HepG2 (cell line): ENCODE measurements around the gene CHN2. TPM values are rescaled to one million over a fixed set of nuclear protein-coding genes. Genes with fewer than 3 reads are reported as not detected.

Experiments used
- ATAD3A ChIP-seq: sonication (generic); formaldehyde crosslinking; IDR thresholded peaks from 2 replicates; pipeline ENCODE4 v1.4.0; 2020; ENCODE audit warnings: missing genetic modification reagents
- ATF1 ChIP-seq: IDR thresholded peaks from 2 replicates; pipeline ENCODE4 v1.6.1; 2016; ENCODE audit warnings: mild to moderate bottlenecking, control low read depth
- FOXO4 ChIP-seq: sonication (generic); formaldehyde crosslinking; conservative IDR thresholded peaks from 2 replicates; pipeline ENCODE4 v1.8.1; 2023; ENCODE audit warnings: missing genetic modification reagents
- GATAD1 ChIP-seq: IDR thresholded peaks from 2 replicates; pipeline ENCODE4 v1.6.1; 2016; ENCODE audit warnings: missing genetic modification reagents, missing compliant biosample characterization
- MLX ChIP-seq: IDR thresholded peaks from 2 replicates; pipeline ENCODE4 v1.6.1; 2016
- MZF1 ChIP-seq: sonication (generic); formaldehyde crosslinking; IDR thresholded peaks from 2 replicates; pipeline ENCODE4 v1.8.1; 2023; ENCODE audit warnings: mild to moderate bottlenecking, missing genetic modification reagents, borderline replicate concordance
- SATB2 ChIP-seq: sonication (generic); formaldehyde crosslinking; IDR thresholded peaks from 2 replicates; pipeline ENCODE4 v1.5.0; 2020; ENCODE audit warnings: missing genetic modification reagents
- SPEN ChIP-seq: sonication (generic); formaldehyde crosslinking; IDR thresholded peaks from 2 replicates; pipeline ENCODE4 v1.5.1; 2020; ENCODE audit warnings: low read depth, mild to moderate bottlenecking, missing genetic modification reagents
- ZFP82 ChIP-seq: sonication (generic); formaldehyde crosslinking; IDR thresholded peaks from 2 replicates; pipeline ENCODE4 v1.5.1; 2020; ENCODE audit warnings: mild to moderate bottlenecking, missing genetic modification reagents, borderline replicate concordance
- ZFP90 ChIP-seq: sonication (generic); formaldehyde crosslinking; IDR thresholded peaks from 2 replicates; pipeline ENCODE4 v1.8.0; 2022; ENCODE audit warnings: missing genetic modification reagents, mild to moderate bottlenecking, inconsistent platforms, borderline replicate concordance
- ZMYM2 ChIP-seq: sonication (generic); formaldehyde crosslinking; IDR thresholded peaks from 2 replicates; pipeline ENCODE4 v1.8.0; 2022; ENCODE audit warnings: mild to moderate bottlenecking, missing genetic modification reagents
- ZNF224 ChIP-seq: sonication (generic); formaldehyde crosslinking; IDR thresholded peaks from 2 replicates; pipeline ENCODE4 v1.5.0; 2020; ENCODE audit warnings: mild to moderate bottlenecking, missing genetic modification reagents
- ZNF234 ChIP-seq: sonication (generic); formaldehyde crosslinking; conservative IDR thresholded peaks from 2 replicates; pipeline ENCODE4 v1.5.1; 2020; ENCODE audit warnings: mild to moderate bottlenecking, missing genetic modification reagents
- ZNF317 ChIP-seq: sonication (generic); formaldehyde crosslinking; IDR thresholded peaks from 2 replicates; pipeline ENCODE4 v1.5.0; 2020; ENCODE audit warnings: mild to moderate bottlenecking, missing genetic modification reagents
- ZNF414 ChIP-seq: sonication (generic); formaldehyde crosslinking; IDR thresholded peaks from 2 replicates; pipeline ENCODE4 v1.5.0; 2020; ENCODE audit warnings: missing genetic modification reagents
- ZNF781 ChIP-seq: sonication (generic); formaldehyde crosslinking; IDR thresholded peaks from 2 replicates; pipeline ENCODE4 v1.5.1; 2020; ENCODE audit warnings: borderline replicate concordance, mild to moderate bottlenecking, missing genetic modification reagents; ENCODE audit errors: not compliant biosample characterization
- polyA plus RNA-seq, 8 experiments: library from polyadenylated mRNA; depleted of rRNA in 3 of 8; stranded (reverse) in 7 of 8; unstranded in 1 of 8; fragments of >200 nt; fragmentation: Illumina TruSeq in 4 of 8; extraction: Trizol in 4 of 8; gene quantifications; 2 replicates each; pipeline versions ENCODE4 v1.2.1 to v1.2.3, GENCODE V29; 2011 to 2016; ENCODE audit warnings: low read depth in 4 of 8, missing spikeins in 1 of 8, mixed read lengths in 1 of 8; ENCODE audit not compliant: insufficient read depth in 1 of 8
- total RNA-seq, 5 experiments: library from RNA; depleted of rRNA; stranded (reverse); fragments of >200 nt; fragmentation: Illumina TruSeq; extraction: Trizol; gene quantifications; 2 replicates each; pipeline ENCODE4 v1.2.3, GENCODE V29; 2016; ENCODE audit warnings: low read depth in 1 of 5
- TF ChIP-seq, protein P1 (sequence below): sonication (generic); formaldehyde crosslinking; IDR thresholded peaks from 2 replicates; pipeline ENCODE4 v1.5.0; 2020; ENCODE audit warnings: mild to moderate bottlenecking, low read depth, missing genetic modification reagents, borderline replicate concordance
- TF ChIP-seq, protein P2 (sequence below): sonication (generic); formaldehyde crosslinking; IDR thresholded peaks from 2 replicates; pipeline ENCODE4 v1.4.0; 2020; ENCODE audit warnings: missing genetic modification reagents
- TF ChIP-seq, protein P3 (sequence below): sonication (generic); formaldehyde crosslinking; IDR thresholded peaks from 2 replicates; pipeline ENCODE4 v1.8.0; 2022; ENCODE audit warnings: missing genetic modification reagents, low read depth, mild to moderate bottlenecking, borderline replicate concordance

The CHN2 gene
- total and polyA plus RNA-seq, 2 of the 13 experiments (the other 11 are each of a cell fraction or from before 2014, with no cell fraction given): 23.5 to 30.5 TPM

DNA sequence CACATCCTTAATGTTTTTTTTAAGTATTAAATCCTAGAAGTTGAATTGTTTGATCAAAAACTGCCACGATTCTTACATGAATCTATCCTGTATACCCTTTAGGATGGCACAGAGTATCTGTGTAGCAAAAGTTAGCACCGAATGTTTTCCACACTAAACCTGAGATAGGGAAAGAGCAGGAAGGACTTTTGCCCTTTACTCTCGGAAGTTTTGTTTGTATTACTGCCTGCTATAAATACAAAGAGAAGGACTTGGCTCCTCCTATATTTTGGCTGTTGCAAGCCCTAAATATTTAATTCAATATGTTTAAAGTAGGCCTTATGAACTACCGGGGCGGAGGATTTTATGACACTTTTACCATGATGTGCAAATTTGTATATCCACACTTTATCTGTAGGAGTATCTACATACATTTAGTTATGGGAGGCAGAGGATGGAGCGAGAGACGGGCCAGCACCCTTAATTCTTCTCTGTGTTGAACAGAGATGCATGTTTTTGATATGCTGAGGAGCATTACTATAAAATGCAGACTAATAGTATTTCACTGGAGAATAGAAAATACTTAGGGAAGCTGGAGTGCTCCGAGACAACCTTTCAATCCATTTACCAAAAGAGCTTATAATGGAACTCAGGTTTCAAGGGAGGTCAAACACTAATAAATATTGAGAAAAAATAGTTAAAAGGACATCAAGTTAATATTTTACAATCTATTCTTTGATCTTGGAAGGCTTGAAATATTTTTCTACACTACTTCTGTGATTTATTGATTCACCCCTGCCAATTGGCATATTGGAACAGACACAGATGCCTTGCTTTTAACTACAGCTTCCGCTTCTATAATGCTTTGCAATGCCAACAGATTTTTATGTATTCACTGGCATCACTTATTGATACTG, 97.4 kb downstream of the CHN2 start (continued):
- no peak for TF ChIP-seq ZFP82 (CRISPR knock-in tag)
- no peak for TF ChIP-seq ZNF781 (CRISPR knock-in tag)
- no peak for TF ChIP-seq GATAD1
- no peak for TF ChIP-seq ZMYM2
- TF ChIP-seq, protein P1, sequence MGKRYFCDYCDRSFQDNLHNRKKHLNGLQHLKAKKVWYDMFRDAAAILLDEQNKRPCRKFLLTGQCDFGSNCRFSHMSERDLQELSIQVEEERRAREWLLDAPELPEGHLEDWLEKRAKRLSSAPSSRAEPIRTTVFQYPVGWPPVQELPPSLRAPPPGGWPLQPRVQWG (CRISPR knock-in tag): no peak
- no peak for TF ChIP-seq MLX
- TF ChIP-seq FOXO4 (CRISPR knock-in tag): no peak
- no peak for TF ChIP-seq ZNF414 (CRISPR knock-in tag)
- TF ChIP-seq SATB2 (CRISPR knock-in tag): peak; percentile 21; the same call in 1 of the 2 replicates
- no peak for TF ChIP-seq ZFP90 (CRISPR knock-in tag)
- no peak for TF ChIP-seq ZNF224 (CRISPR knock-in tag)
- TF ChIP-seq ATF1 (CRISPR knock-in tag): peak; percentile 43
- TF ChIP-seq, protein P2, sequence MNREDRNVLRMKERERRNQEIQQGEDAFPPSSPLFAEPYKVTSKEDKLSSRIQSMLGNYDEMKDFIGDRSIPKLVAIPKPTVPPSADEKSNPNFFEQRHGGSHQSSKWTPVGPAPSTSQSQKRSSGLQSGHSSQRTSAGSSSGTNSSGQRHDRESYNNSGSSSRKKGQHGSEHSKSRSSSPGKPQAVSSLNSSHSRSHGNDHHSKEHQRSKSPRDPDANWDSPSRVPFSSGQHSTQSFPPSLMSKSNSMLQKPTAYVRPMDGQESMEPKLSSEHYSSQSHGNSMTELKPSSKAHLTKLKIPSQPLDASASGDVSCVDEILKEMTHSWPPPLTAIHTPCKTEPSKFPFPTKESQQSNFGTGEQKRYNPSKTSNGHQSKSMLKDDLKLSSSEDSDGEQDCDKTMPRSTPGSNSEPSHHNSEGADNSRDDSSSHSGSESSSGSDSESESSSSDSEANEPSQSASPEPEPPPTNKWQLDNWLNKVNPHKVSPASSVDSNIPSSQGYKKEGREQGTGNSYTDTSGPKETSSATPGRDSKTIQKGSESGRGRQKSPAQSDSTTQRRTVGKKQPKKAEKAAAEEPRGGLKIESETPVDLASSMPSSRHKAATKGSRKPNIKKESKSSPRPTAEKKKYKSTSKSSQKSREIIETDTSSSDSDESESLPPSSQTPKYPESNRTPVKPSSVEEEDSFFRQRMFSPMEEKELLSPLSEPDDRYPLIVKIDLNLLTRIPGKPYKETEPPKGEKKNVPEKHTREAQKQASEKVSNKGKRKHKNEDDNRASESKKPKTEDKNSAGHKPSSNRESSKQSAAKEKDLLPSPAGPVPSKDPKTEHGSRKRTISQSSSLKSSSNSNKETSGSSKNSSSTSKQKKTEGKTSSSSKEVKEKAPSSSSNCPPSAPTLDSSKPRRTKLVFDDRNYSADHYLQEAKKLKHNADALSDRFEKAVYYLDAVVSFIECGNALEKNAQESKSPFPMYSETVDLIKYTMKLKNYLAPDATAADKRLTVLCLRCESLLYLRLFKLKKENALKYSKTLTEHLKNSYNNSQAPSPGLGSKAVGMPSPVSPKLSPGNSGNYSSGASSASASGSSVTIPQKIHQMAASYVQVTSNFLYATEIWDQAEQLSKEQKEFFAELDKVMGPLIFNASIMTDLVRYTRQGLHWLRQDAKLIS (CRISPR knock-in tag): no peak
- no peak for TF ChIP-seq SPEN (CRISPR knock-in tag)
- no peak for TF ChIP-seq MZF1
- TF ChIP-seq ATAD3A (CRISPR knock-in tag): no peak
- TF ChIP-seq, protein P3, sequence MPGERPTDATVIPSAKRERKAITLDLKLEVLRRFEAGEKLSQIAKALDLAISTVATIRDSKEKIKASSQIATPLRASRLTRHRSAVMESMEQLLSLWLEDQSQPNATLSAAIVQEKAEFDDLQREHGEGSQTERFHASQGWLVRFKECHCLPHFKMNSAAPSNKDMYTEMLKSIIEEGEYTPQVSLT (CRISPR knock-in tag): no peak
- TF ChIP-seq ZNF234 (CRISPR knock-in tag): no peak
- peak; percentile 15; the same call in 1 of the 2 replicates for TF ChIP-seq ZNF317 (CRISPR knock-in tag)
